C4-2B (cell line): ENCODE measurements around the gene TPD52L2.

Experiments
- ZFX ChIP-seq: fragments of 450-650 bp; IDR thresholded peaks from 2 replicates; pipeline ENCODE4 v1.6.1; 2017
- TF ChIP-seq, protein P1 (sequence below): fragments of 450-650 bp; conservative IDR thresholded peaks from 2 replicates; pipeline ENCODE4 v1.5.1; 2017; ENCODE audit warnings: mild to moderate bottlenecking

GRCh38 chr20:63846128-63846771 lies 18.8 kb upstream of the TPD52L2 start:
- TF ChIP-seq, protein P1, sequence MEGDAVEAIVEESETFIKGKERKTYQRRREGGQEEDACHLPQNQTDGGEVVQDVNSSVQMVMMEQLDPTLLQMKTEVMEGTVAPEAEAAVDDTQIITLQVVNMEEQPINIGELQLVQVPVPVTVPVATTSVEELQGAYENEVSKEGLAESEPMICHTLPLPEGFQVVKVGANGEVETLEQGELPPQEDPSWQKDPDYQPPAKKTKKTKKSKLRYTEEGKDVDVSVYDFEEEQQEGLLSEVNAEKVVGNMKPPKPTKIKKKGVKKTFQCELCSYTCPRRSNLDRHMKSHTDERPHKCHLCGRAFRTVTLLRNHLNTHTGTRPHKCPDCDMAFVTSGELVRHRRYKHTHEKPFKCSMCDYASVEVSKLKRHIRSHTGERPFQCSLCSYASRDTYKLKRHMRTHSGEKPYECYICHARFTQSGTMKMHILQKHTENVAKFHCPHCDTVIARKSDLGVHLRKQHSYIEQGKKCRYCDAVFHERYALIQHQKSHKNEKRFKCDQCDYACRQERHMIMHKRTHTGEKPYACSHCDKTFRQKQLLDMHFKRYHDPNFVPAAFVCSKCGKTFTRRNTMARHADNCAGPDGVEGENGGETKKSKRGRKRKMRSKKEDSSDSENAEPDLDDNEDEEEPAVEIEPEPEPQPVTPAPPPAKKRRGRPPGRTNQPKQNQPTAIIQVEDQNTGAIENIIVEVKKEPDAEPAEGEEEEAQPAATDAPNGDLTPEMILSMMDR = no peak
- no peak for TF ChIP-seq ZFX
